IMR-90 (cell line): ENCODE measurements around the gene PTPRO. TPM values are rescaled to one million over a fixed set of nuclear protein-coding genes. Genes with fewer than 3 reads are reported as not detected.

ENCODE experiments used
- ATAC-seq: fragments of 200-7000 bp; cut with Tn5 transposase; 2 replicates; pipeline ENCODE4 v1.9.1; 2020; ENCODE audit warnings: low read depth, mild to moderate bottlenecking, moderate library complexity
- BruUV-seq: library from RNA; stranded (reverse); fragments of 400-500 nt; replicated peaks from 2 replicates; lab custom pipeline; 2021; lab: Mats Ljungman, UMichigan
- CTCF ChIA-PET: fragments of 300-600 bp; formaldehyde crosslinking; extraction: SDS; loops from one replicate; lab custom pipeline; 2021; ENCODE audit warnings: antibody characterized with exemption; lab: Yijun Ruan, JAX
- POLR2A ChIA-PET: fragments of 300-600 bp; sonication (Branson Sonifier 250); formaldehyde crosslinking; loops from one replicate; lab custom pipeline; 2022; ENCODE audit warnings: antibody characterized with exemption; ENCODE audit not compliant: unreplicated experiment; lab: Charles Lee
- DNase-seq: peaks from one replicate; pipeline ENCODE4 v3.0.0; 2013
- H2AFZ ChIP-seq: replicated peaks from 2 replicates; pipeline ENCODE3; 2013; ENCODE audit warnings: low read length, mild to moderate bottlenecking; ENCODE audit not compliant: poor library complexity
- H2AK5ac ChIP-seq: 2 replicates; pipeline ENCODE4 v1.6.1; 2013; ENCODE audit warnings: low read depth, low read length, inconsistent platforms
- H2AK9ac ChIP-seq: replicated peaks from 2 replicates; pipeline ENCODE3; 2013; ENCODE audit warnings: mild to moderate bottlenecking, low read depth, low read length, moderate library complexity; ENCODE audit not compliant: poor library complexity
- H2BK120ac ChIP-seq: 2 replicates; pipeline ENCODE4 v1.6.1; 2013; ENCODE audit warnings: low read depth, low read length, inconsistent platforms
- H2BK15ac ChIP-seq: 3 replicates; pipeline ENCODE4 v1.6.1; 2013; ENCODE audit warnings: low read depth, low read length, inconsistent platforms
- H2BK20ac ChIP-seq: 2 replicates; pipeline ENCODE4 v1.6.1; 2013; ENCODE audit warnings: low read depth, mild to moderate bottlenecking, inconsistent platforms, low read length, moderate library complexity
- H2BK5ac ChIP-seq: 2 replicates; pipeline ENCODE4 v1.6.1; 2013; ENCODE audit warnings: mild to moderate bottlenecking, low read depth, low read length, inconsistent platforms; ENCODE audit not compliant: poor library complexity, severe bottlenecking
- H3K14ac ChIP-seq: replicated peaks from 2 replicates; pipeline ENCODE4 v1.6.1; 2013; ENCODE audit warnings: low read depth, low read length, inconsistent platforms
- H3K18ac ChIP-seq: 2 replicates; pipeline ENCODE4 v1.6.1; 2013; ENCODE audit warnings: low read depth, low read length, control low read depth
- H3K23ac ChIP-seq: 2 replicates; pipeline ENCODE4 v1.6.1; 2013; ENCODE audit warnings: low read depth, low read length, inconsistent platforms
- H3K27ac ChIP-seq: 2 replicates; pipeline ENCODE4 v1.5.1; 2013; ENCODE audit warnings: mild to moderate bottlenecking, control low read depth, low read length; ENCODE audit not compliant: insufficient read depth
- H3K27me3 ChIP-seq: 2 replicates; pipeline ENCODE4 v1.6.1; 2013; ENCODE audit warnings: low read length; ENCODE audit not compliant: control insufficient read depth, insufficient read depth
- H3K36me3 ChIP-seq: 2 replicates; pipeline ENCODE4 v1.6.1; 2013; ENCODE audit warnings: low read length, mixed read lengths; ENCODE audit not compliant: control insufficient read depth, insufficient read depth
- H3K4ac ChIP-seq: 2 replicates; pipeline ENCODE4 v1.6.1; 2013; ENCODE audit warnings: low read depth, low read length, inconsistent platforms
- H3K4me1 ChIP-seq: 2 replicates; pipeline ENCODE4 v1.6.1; 2013; ENCODE audit warnings: low read length, mixed read lengths; ENCODE audit not compliant: control insufficient read depth, insufficient read depth
- H3K4me2 ChIP-seq: 2 replicates; pipeline ENCODE4 v1.6.1; 2013; ENCODE audit warnings: low read depth, mild to moderate bottlenecking, control low read depth, low read length, moderate library complexity
- H3K4me3 ChIP-seq: 2 replicates; pipeline ENCODE4 v1.5.1; 2013; ENCODE audit warnings: low read depth, mild to moderate bottlenecking, control low read depth, low read length, moderate library complexity; ENCODE audit not compliant: insufficient read depth
- H3K56ac ChIP-seq: 2 replicates; pipeline ENCODE4 v1.6.1; 2013; ENCODE audit warnings: low read length, inconsistent platforms; ENCODE audit not compliant: insufficient read depth; ENCODE audit errors: extremely low read depth
- H3K79me1 ChIP-seq, 2 experiments: 2 replicates each; pipeline ENCODE4 v1.6.1; 2013; ENCODE audit warnings: low read length in 2 of 2, inconsistent platforms in 1 of 2, low read depth in 1 of 2
- H3K9ac ChIP-seq: 2 replicates; pipeline ENCODE4 v1.6.1; 2013; ENCODE audit warnings: low read depth, low read length, control low read depth
- H3K9me1 ChIP-seq: 2 replicates; pipeline ENCODE4 v1.6.1; 2013; ENCODE audit warnings: low read length, inconsistent platforms; ENCODE audit not compliant: insufficient read depth
- H3K9me3 ChIP-seq: 2 replicates; pipeline ENCODE4 v1.6.1; 2013; ENCODE audit warnings: low read length; ENCODE audit not compliant: control insufficient read depth, insufficient read depth
- H4K20me1 ChIP-seq: 2 replicates; pipeline ENCODE4 v1.6.1; 2013; ENCODE audit warnings: low read length, inconsistent platforms; ENCODE audit not compliant: insufficient read depth
- H4K5ac ChIP-seq: 2 replicates; pipeline ENCODE4 v1.6.1; 2013; ENCODE audit warnings: mild to moderate bottlenecking, low read depth, low read length, control low read depth
- H4K8ac ChIP-seq, 2 experiments: 2 replicates each; pipeline ENCODE4 v1.6.1; 2013; ENCODE audit warnings: low read depth in 2 of 2, low read length in 2 of 2, control low read depth in 1 of 2, inconsistent platforms in 1 of 2
- H4K91ac ChIP-seq: 2 replicates; pipeline ENCODE4 v1.6.1; 2013; ENCODE audit warnings: low read depth, low read length, inconsistent platforms; ENCODE audit not compliant: insufficient read depth
- CEBPB ChIP-seq: IDR thresholded peaks from 2 replicates; pipeline ENCODE4 v1.6.1; 2012; ENCODE audit warnings: low read depth, low read length, improper control_type of control experiment
- CTCF ChIP-seq: conservative IDR thresholded peaks from 2 replicates; pipeline ENCODE4 v1.5.1; 2012; ENCODE audit warnings: mild to moderate bottlenecking, low read depth, low read length, improper control_type of control experiment
- ELK1 ChIP-seq: fragments of 150-350 bp; IDR thresholded peaks from 2 replicates; pipeline ENCODE4 v1.6.1; 2016; ENCODE audit warnings: low read depth, mild to moderate bottlenecking, low read length, moderate library complexity, borderline replicate concordance
- MAFK ChIP-seq: IDR thresholded peaks from 2 replicates; pipeline ENCODE4 v1.6.1; 2012; ENCODE audit warnings: low read depth, low read length, improper control_type of control experiment
- MXI1 ChIP-seq: IDR thresholded peaks from 2 replicates; pipeline ENCODE4 v1.6.1; 2012; ENCODE audit warnings: low read depth, mild to moderate bottlenecking, low read length, moderate library complexity, borderline replicate concordance
- NFE2L2 ChIP-seq: fragments of 150-350 bp; IDR thresholded peaks from 2 replicates; pipeline ENCODE4 v1.6.1; 2016; ENCODE audit warnings: low read depth, mild to moderate bottlenecking, low read length
- POLR2A ChIP-seq: IDR thresholded peaks from 2 replicates; pipeline ENCODE4 v1.6.1; 2012; ENCODE audit warnings: mild to moderate bottlenecking, low read depth, low read length
- RAD21 ChIP-seq: IDR thresholded peaks from 2 replicates; pipeline ENCODE4 v1.6.1; 2012; ENCODE audit warnings: low read length, improper control_type of control experiment
- RCOR1 ChIP-seq: IDR thresholded peaks from 2 replicates; pipeline ENCODE4 v1.6.1; 2012; ENCODE audit warnings: mild to moderate bottlenecking, low read length, improper control_type of control experiment; ENCODE audit not compliant: insufficient replicate concordance
- RFX5 ChIP-seq: IDR thresholded peaks from 2 replicates; pipeline ENCODE4 v1.8.0; 2012; ENCODE audit warnings: low read depth, mild to moderate bottlenecking, low read length, moderate library complexity
- SMC3 ChIP-seq: fragments of 150-350 bp; IDR thresholded peaks from 2 replicates; pipeline ENCODE4 v1.6.1; 2016; ENCODE audit warnings: low read depth, mild to moderate bottlenecking, antibody characterized with exemption, low read length, moderate library complexity
- USF2 ChIP-seq: fragments of 150-350 bp; IDR thresholded peaks from 2 replicates; pipeline ENCODE4 v1.6.1; 2017; ENCODE audit warnings: mild to moderate bottlenecking, antibody characterized with exemption, low read length, low read depth
- WGBS, 2 experiments: methylation state at CpG; one replicate each; pipeline versions ENCODE4 v1.1.5 to v1.1.7; 2013; ENCODE audit warnings: missing lambda C conversion rate in 2 of 2; ENCODE audit not compliant: insufficient read length in 1 of 2; ENCODE audit errors: extremely low coverage in 2 of 2; 5-methylcytosine and 5-hydroxymethylcytosine counted together
- dilution Hi-C: fragments of 300-500 bp; cut with HindIII; formaldehyde crosslinking; loops from one replicate; pipeline ENCODE4 v1.14.3; 2018; ENCODE audit warnings: low sequenced_read_pairs; ENCODE audit not compliant: unreplicated experiment
- in situ Hi-C: fragments of 300-500 bp; cut with MboI; formaldehyde crosslinking; loops from 3 replicates; pipeline ENCODE4 v1.14.3; 2019; ENCODE audit warnings: low sequenced_read_pairs, inconsistent platforms, mixed read lengths
- intact Hi-C: fragments of 100-400 bp; cut with micrococcal nuclease; formaldehyde crosslinking; loops from 2 replicates; pipeline ENCODE4 v1.10.0; 2022
- polyA plus RNA-seq, 3 experiments: library from polyadenylated mRNA; depleted of rRNA; stranded (reverse); fragments of >200 nt; gene quantifications; 2 replicates each; pipeline ENCODE4 v1.2.3, GENCODE V29; 2012; ENCODE audit warnings: low replicate concordance in 1 of 3
- total RNA-seq: library from RNA; depleted of rRNA; stranded (reverse); fragments of >200 nt; gene quantifications from 2 replicates; pipeline ENCODE4 v1.2.3, GENCODE V29; 2012

Gene PTPRO
- total and polyA plus RNA-seq, 2 of the 4 experiments (the other 2 are of a cell fraction) = 0.03 to 0.18 TPM

GRCh38 chr12:15532364-15532977 is 210.2 kb downstream of the PTPRO start (continued):
- no peak for TF ChIP-seq RCOR1

GRCh38 chr12:15534322-15534721 is 212.0 kb downstream of the PTPRO start:
- ATAC-seq = peak; percentile 40
- no TSS peak for BruUV-seq
- Histone ChIP-seq H3K9me3 (no peaks in the 10 kb centered on the region), H3K9me1 (0 out of 2 replicates have a peak, but pooled peaks cover under 1% of the 10 kb centered on the region), H3K18ac (peak overlapping the region; percentile 84), H3K4ac (peak overlapping the region; percentile 87), H2AK9ac (no peak overlapping the region), H3K9ac (0 out of 2 replicates have a peak overlapping the region, but pooled peaks have one; percentile 14), H3K4me1 (peaks cover 8% of the 10 kb centered on the region), H4K5ac (peak overlapping the region; percentile 10; the same call in 1 of the 2 replicates), H2BK5ac (peak overlapping the region; percentile 58), H3K23ac (0 out of 2 replicates have a peak overlapping the region, but pooled peaks have one; percentile 68), H2BK15ac (peak overlapping the region; percentile 66; the same call in 1 of the 3 replicates), H2BK20ac (peak overlapping the region; percentile 61), H3K4me2 (peak overlapping the region; percentile 52; the same call in 1 of the 2 replicates), H3K36me3 (no peaks in the 10 kb centered on the region), H3K4me3 (peak overlapping the region; percentile 2; the same call in 1 of the 2 replicates), H4K91ac (peak overlapping the region; percentile 59), H2AK5ac (peak overlapping the region; percentile 11; the same call in 1 of the 2 replicates), H2BK120ac (peak overlapping the region; percentile 90), H3K56ac (no peak overlapping the region), H4K8ac (peak overlapping the region; percentile 72 to 76; a peak in 3 of 4 replicates), H3K79me1 (no peaks in the 10 kb centered on the region), H2AFZ (peak overlapping the region; percentile 77), H3K27me3 (no peaks in the 10 kb centered on the region), H3K14ac (peak overlapping the region; percentile 64), H4K20me1 (no peaks in the 10 kb centered on the region), H3K27ac (peak overlapping the region; percentile 81; the same call in 1 of the 2 replicates)
- in situ Hi-C loops = loop anchor here (5.0 to 10.0 kb wide), 2 partner anchors 53 to 330 kb away; no protein-coding TSS in a partner anchor
- CTCF ChIA-PET = interaction anchor here (0.6 to 1.6 kb wide), 2 partner anchors 11 to 50 kb away, joined by 3 to 9 read pairs; no protein-coding TSS in a partner anchor
- WGBS, 2 experiments = 90% methylated on average over 2 of the region's 3 CpGs; no CpG with 5 or more reads in 1 of the 2 experiments
- DNase-seq = peak; percentile 47
- intact Hi-C loops = loop anchor here (10.0 kb wide), 1 partner anchor 250 kb away; the partner anchor contains the start of gene EPS8
- dilution Hi-C loops = no loop called here
- POLR2A ChIA-PET = no interaction called here
- TF ChIP-seq CEBPB = no peak
- TF ChIP-seq RFX5 = no peak
- TF ChIP-seq SMC3 = no peak
- no peak for TF ChIP-seq CTCF
- TF ChIP-seq NFE2L2 = no peak
- no peak for TF ChIP-seq MAFK
- no peak for TF ChIP-seq USF2
- TF ChIP-seq RAD21 = no peak
- TF ChIP-seq POLR2A = no peak
- no peak for TF ChIP-seq ELK1
- no peak for TF ChIP-seq MXI1
